PC-3 (cell line): ENCODE data around the gene CRYBG3. TPM values are rescaled to one million over a fixed set of nuclear protein-coding genes. Genes with fewer than 3 reads are reported as not detected.

Experiments
- ATAC-seq: fragments of 200-7000 bp; cut with Tn5 transposase; 2 replicates; pipeline ENCODE4 v1.9.1; 2020; ENCODE audit warnings: mild to moderate bottlenecking, moderate library complexity
- BruUV-seq: library from RNA; stranded (reverse); fragments of 400-500 nt; replicated peaks from 2 replicates; lab custom pipeline; 2021; lab: Mats Ljungman, UMichigan
- CTCF ChIA-PET: fragments of 300-600 bp; sonication (Branson Sonifier 250); formaldehyde crosslinking; loops from one replicate; lab custom pipeline; 2022; ENCODE audit warnings: antibody characterized with exemption; lab: Charles Lee
- POLR2A ChIA-PET: fragments of 300-600 bp; sonication (Branson Sonifier 250); formaldehyde crosslinking; loops from one replicate; lab custom pipeline; 2022; ENCODE audit warnings: antibody characterized with exemption; ENCODE audit not compliant: unreplicated experiment; lab: Charles Lee
- DNase-seq: peaks from one replicate; pipeline ENCODE4 v3.0.0-alpha.2; 2015
- H2AFZ ChIP-seq: fragments of 300-600 bp; sonication (generic); 2 replicates; pipeline ENCODE4 v1.6.0; 2016; ENCODE audit warnings: antibody characterized with exemption, low read length
- H3F3A ChIP-seq: fragments of 300-600 bp; sonication (generic); one replicate; pipeline ENCODE4 v1.6.0; 2017; ENCODE audit warnings: antibody characterized with exemption, low read length, control low read depth, mild to moderate bottlenecking; ENCODE audit not compliant: unreplicated experiment
- H3K27ac ChIP-seq: fragments of 300-600 bp; sonication (generic); 2 replicates; pipeline ENCODE4 v1.5.1; 2016; ENCODE audit warnings: mild to moderate bottlenecking, low read length
- H3K27me3 ChIP-seq: fragments of 300-600 bp; sonication (generic); 2 replicates; pipeline ENCODE4 v1.6.1; 2016; ENCODE audit warnings: low read length, mixed read lengths
- H3K36me3 ChIP-seq: fragments of 300-600 bp; sonication (generic); 2 replicates; pipeline ENCODE4 v1.6.1; 2016; ENCODE audit warnings: low read depth, mixed run types, low read length, mixed read lengths
- H3K4me1 ChIP-seq: fragments of 300-600 bp; sonication (generic); 2 replicates; pipeline ENCODE4 v1.5.1; 2016; ENCODE audit warnings: low read length; ENCODE audit not compliant: insufficient read depth
- H3K4me2 ChIP-seq: fragments of 300-600 bp; sonication (generic); 2 replicates; pipeline ENCODE4 v1.6.0; 2016; ENCODE audit warnings: low read length
- H3K4me3 ChIP-seq: fragments of 300-600 bp; sonication (generic); 2 replicates; pipeline ENCODE4 v1.5.1; 2016; ENCODE audit warnings: mild to moderate bottlenecking, low read length, mixed read lengths
- H3K79me2 ChIP-seq: fragments of 300-600 bp; sonication (generic); 2 replicates; pipeline ENCODE4 v1.6.1; 2017; ENCODE audit warnings: low read length, mixed read lengths
- H3K9ac ChIP-seq: fragments of 300-600 bp; sonication (generic); 2 replicates; pipeline ENCODE4 v1.6.0; 2016; ENCODE audit warnings: mild to moderate bottlenecking, low read length
- H3K9me2 ChIP-seq: fragments of 300-600 bp; sonication (generic); replicated peaks from 2 replicates; pipeline ENCODE4 v1.6.1; 2016; ENCODE audit warnings: mixed run types, low read length, mixed read lengths
- H3K9me3 ChIP-seq: fragments of 300-600 bp; sonication (generic); 2 replicates; pipeline ENCODE4 v1.6.1; 2016; ENCODE audit warnings: low read length, mixed read lengths
- H4K20me1 ChIP-seq: fragments of 300-600 bp; sonication (generic); 2 replicates; pipeline ENCODE4 v1.6.1; 2016; ENCODE audit warnings: low read length, mixed read lengths
- EZH2 ChIP-seq: fragments of 300-600 bp; sonication (generic); IDR thresholded peaks from one replicate; pipeline ENCODE4 v1.6.1; 2017; ENCODE audit warnings: antibody characterized with exemption, mild to moderate bottlenecking, low read length; ENCODE audit not compliant: unreplicated experiment
- EZH2phosphoT487 ChIP-seq: fragments of 300-600 bp; sonication (generic); IDR thresholded peaks from 2 replicates; pipeline ENCODE4 v1.6.1; 2018; ENCODE audit warnings: mild to moderate bottlenecking, antibody characterized with exemption, low read length, borderline replicate concordance
- intact Hi-C: fragments of 100-400 bp; cut with micrococcal nuclease; formaldehyde crosslinking; loops from 2 replicates; pipeline ENCODE4 v1.9.0; 2023
- total RNA-seq: library from RNA; depleted of rRNA; stranded (reverse); fragments of >200 nt; gene quantifications from 2 replicates; pipeline ENCODE4 v1.2.3, GENCODE V29; 2014
- TF ChIP-seq, protein P1 (sequence below): fragments of 300-600 bp; sonication (generic); conservative IDR thresholded peaks from 2 replicates; pipeline ENCODE4 v1.5.1; 2017; ENCODE audit warnings: antibody characterized with exemption, low read depth, mild to moderate bottlenecking, low read length

CRYBG3 gene
- total RNA-seq, 1 experiment from 2014 or later, result 11.4 TPM

DNA sequence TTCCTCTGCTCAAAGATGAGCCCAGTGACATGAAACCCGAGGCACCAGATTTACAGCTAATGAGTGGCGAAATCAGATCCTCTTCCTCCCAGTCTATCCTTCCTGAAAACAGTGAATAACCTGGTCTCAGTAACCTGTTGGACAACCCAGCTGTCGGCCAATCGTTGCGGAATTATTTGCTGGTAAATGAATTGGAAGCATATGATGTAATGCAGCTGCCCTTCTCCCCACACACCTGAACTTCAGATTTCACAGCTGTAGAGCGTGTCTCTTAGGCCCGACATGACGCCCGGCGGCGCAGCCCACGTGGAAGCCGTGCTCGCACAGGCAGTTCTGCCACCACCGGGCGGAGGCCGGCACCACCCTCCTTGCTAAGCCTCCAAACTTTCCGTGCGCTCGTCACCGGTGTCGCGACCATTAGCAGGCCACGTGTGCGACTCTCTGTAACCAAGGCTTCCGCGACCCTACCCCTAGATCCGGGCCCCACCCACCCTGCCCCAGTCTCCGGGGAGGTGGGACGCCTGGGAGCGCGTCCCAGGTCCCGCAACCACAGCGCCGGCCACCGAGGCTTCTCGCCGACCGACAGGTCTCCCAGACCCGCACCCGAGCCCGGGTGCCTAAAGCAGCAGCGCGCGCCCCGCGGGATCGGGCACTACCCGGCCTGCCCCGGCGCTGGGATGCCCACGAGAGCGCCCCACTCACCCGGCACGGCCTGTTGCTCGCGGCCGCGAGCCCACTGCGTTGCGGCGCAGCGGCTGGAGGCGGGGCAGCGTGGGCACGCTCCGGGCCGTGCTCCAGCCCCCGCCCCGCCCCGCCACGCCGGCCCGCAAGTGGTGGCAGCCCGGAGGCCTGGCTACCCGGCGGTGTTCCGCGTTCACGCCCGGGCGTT is 150.1 kb downstream of the CRYBG3 start, which contains the start of gene RIOX2:
Gene RIOX2 (minus strand): TSS at position 753 of the 889 bp plus-strand sequence. CDS start 4,838 bp downstream, outside the sequence.
- intact Hi-C loops, result loop anchor here (2.0 to 5.0 kb wide), 3 partner anchors 51 to 151 kb away; no protein-coding TSS in a partner anchor

DNA sequence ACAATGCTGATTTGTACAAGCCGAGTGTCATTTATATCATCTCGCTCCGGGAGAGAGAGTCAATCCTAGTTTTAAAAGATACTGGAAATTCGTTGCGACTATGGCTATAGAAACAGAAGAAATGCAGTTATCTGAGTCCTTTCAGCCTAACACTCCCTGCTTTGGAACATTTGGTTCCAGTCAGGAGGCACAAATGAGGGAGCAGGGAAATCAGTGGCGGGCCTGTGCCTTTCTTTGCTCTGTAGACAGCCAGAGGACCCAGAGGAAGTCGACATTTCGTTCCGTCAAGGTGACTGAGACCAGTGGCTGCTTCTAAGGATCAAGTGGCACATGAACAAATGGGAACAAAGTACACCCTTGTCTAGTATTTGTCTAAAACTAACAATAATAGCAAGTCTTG is 151.2 kb downstream of the CRYBG3 start:
- ChIA-PET CTCF (no interaction called here), POLR2A (no interaction called here)
- H3K4me2 ChIP-seq, result peak overlapping the region; percentile 92; the same call in 1 of the 2 replicates
- H3K9ac ChIP-seq, result peak overlapping the region; percentile 69; the same call in 1 of the 2 replicates
- peaks cover 22% of the 10 kb centered on the region for H3K4me1 ChIP-seq
- H3K27ac ChIP-seq, result no peak overlapping the region
- H3F3A ChIP-seq, result no peaks in the 10 kb centered on the region
- H3K79me2 ChIP-seq, result peaks cover 38% of the 10 kb centered on the region
- ATAC-seq (no peak), DNase-seq (no peak)
- no TSS peak for BruUV-seq
- H3K9me3 ChIP-seq, result no peaks in the 10 kb centered on the region
- no peaks in the 10 kb centered on the region for H3K9me2 ChIP-seq
- intact Hi-C loops, result loop anchor here (5.0 kb wide), 1 partner anchor 91 kb away; no protein-coding TSS in a partner anchor
- H3K4me3 ChIP-seq, result peak overlapping the region; percentile 75; the same call in 1 of the 2 replicates
- H4K20me1 ChIP-seq, result no peaks in the 10 kb centered on the region; the same call in 1 of the 2 replicates
- peak overlapping the region; percentile 62 for H2AFZ ChIP-seq
- no peak for TF ChIP-seq EZH2
- TF ChIP-seq EZH2phosphoT487, result no peak
- TF ChIP-seq, protein P1, sequence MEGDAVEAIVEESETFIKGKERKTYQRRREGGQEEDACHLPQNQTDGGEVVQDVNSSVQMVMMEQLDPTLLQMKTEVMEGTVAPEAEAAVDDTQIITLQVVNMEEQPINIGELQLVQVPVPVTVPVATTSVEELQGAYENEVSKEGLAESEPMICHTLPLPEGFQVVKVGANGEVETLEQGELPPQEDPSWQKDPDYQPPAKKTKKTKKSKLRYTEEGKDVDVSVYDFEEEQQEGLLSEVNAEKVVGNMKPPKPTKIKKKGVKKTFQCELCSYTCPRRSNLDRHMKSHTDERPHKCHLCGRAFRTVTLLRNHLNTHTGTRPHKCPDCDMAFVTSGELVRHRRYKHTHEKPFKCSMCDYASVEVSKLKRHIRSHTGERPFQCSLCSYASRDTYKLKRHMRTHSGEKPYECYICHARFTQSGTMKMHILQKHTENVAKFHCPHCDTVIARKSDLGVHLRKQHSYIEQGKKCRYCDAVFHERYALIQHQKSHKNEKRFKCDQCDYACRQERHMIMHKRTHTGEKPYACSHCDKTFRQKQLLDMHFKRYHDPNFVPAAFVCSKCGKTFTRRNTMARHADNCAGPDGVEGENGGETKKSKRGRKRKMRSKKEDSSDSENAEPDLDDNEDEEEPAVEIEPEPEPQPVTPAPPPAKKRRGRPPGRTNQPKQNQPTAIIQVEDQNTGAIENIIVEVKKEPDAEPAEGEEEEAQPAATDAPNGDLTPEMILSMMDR, result no peak
- no peaks in the 10 kb centered on the region for H3K36me3 ChIP-seq
- H3K27me3 ChIP-seq, result no peaks in the 10 kb centered on the region

More for the DNA sequence above, 150.1 kb downstream of the CRYBG3 start, which contains the start of gene RIOX2:
- no peaks in the 10 kb centered on the region for H3K9me2 ChIP-seq
- peak within 1 kb of the TSS; percentile 69 for H3K9ac ChIP-seq
- TSS peak; percentile 66 for BruUV-seq
- H3K4me1 ChIP-seq, result peaks cover 22% of the 10 kb centered on the region
- ChIA-PET CTCF (no interaction called here), POLR2A (no interaction called here)
- peak within 1 kb of the TSS; percentile 40 for H3K27ac ChIP-seq
- peaks cover 49% of the 10 kb centered on the region for H3K79me2 ChIP-seq
- DNase-seq (peak; percentile 82), ATAC-seq (peak; percentile 88)
- peaks cover 3% of the 10 kb centered on the region; the same call in 1 of the 2 replicates for H3K36me3 ChIP-seq
- no peaks in the 10 kb centered on the region; the same call in 1 of the 2 replicates for H4K20me1 ChIP-seq
- H3K9me3 ChIP-seq, result no peaks in the 10 kb centered on the region
- H2AFZ ChIP-seq, result peak within 1 kb of the TSS; percentile 63
- peak within 1 kb of the TSS; percentile 92 for H3K4me2 ChIP-seq
- no peaks in the 10 kb centered on the region for H3F3A ChIP-seq
- peak within 1 kb of the TSS; percentile 75 for H3K4me3 ChIP-seq
- TF ChIP-seq EZH2 (no peak), EZH2phosphoT487 (peak; percentile 54)
- TF ChIP-seq, protein P1, result no peak
- no peaks in the 10 kb centered on the region for H3K27me3 ChIP-seq
